ENCODE data around the gene IGFBP5. TPM values are rescaled to one million over a fixed set of nuclear protein-coding genes. Genes with fewer than 3 reads are reported as not detected.

Gene IGFBP5
- total RNA-seq, 4 donors from 2014 or later, result 284 to 2,528 (median 672) TPM

DNA sequence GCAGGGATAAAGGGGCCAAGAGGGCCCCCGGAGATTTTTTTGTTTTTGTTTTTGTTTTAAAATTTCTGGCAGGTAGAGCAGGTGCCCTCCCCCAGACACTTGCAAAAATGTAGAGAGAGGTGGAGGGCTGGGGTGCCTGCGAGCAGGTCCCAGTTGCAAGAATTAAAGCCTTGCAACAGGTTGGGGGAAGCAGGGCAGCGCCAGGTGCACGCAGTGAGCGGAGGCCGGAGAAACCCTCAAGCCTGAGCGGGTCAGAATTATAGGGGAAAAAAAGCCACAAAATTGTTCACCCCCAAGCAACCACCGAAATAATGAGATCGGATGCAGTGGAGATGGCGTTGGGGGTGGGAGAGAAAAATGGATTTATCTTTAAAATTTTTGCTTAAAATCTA, 527 bp downstream of the IGFBP5 start:
- TF ChIP-seq, protein P1, sequence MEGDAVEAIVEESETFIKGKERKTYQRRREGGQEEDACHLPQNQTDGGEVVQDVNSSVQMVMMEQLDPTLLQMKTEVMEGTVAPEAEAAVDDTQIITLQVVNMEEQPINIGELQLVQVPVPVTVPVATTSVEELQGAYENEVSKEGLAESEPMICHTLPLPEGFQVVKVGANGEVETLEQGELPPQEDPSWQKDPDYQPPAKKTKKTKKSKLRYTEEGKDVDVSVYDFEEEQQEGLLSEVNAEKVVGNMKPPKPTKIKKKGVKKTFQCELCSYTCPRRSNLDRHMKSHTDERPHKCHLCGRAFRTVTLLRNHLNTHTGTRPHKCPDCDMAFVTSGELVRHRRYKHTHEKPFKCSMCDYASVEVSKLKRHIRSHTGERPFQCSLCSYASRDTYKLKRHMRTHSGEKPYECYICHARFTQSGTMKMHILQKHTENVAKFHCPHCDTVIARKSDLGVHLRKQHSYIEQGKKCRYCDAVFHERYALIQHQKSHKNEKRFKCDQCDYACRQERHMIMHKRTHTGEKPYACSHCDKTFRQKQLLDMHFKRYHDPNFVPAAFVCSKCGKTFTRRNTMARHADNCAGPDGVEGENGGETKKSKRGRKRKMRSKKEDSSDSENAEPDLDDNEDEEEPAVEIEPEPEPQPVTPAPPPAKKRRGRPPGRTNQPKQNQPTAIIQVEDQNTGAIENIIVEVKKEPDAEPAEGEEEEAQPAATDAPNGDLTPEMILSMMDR (IDR thresholded peaks at IDR 0.05), result no peak
- ATAC-seq (ENCODE audit: low FRiP score) (no peak), DNase-seq (ENCODE audit: low spot score) (no peak)

DNA sequence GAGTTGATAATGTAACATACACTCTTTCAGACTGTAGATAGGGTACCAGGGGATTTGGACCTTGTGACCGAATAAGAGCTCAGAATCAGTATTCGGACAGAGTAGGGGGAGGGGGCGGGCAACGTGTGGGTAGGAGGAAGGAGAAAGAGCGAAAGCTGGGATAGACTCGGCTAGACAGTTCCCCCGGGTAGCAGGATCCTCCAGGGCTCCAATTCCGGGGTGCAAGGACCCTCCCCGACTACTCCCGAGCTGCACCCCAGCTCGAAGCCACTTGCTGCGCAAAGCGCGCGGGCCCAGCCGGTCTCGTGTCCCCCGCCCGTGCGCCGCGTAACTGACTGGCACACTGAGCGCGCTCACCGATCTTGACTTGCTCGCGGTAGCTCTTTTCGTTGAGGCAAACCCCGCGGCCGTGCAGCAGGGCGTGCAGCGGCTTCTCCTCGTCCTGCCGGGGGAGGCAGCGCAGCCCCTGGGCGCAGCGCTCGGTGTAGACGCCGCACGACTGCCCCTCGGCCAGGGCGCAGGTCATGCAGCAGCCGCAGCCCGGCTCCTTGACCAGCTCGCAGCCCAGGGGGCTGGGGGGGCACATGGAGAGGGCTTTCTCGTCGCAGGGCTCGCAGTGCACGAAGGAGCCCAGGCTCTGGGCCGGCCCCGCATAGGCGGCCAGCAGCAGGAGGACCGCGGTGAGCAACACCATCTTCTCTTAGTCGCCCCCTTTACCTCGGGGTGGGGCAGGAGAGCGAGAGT, 1.1 kb downstream of the IGFBP5 start:
- no peak for DNase-seq (ENCODE audit: low spot score)
- TF ChIP-seq, protein P1 (IDR thresholded peaks at IDR 0.05), result no peak
- ATAC-seq (ENCODE audit: low FRiP score), result no peak

DNA sequence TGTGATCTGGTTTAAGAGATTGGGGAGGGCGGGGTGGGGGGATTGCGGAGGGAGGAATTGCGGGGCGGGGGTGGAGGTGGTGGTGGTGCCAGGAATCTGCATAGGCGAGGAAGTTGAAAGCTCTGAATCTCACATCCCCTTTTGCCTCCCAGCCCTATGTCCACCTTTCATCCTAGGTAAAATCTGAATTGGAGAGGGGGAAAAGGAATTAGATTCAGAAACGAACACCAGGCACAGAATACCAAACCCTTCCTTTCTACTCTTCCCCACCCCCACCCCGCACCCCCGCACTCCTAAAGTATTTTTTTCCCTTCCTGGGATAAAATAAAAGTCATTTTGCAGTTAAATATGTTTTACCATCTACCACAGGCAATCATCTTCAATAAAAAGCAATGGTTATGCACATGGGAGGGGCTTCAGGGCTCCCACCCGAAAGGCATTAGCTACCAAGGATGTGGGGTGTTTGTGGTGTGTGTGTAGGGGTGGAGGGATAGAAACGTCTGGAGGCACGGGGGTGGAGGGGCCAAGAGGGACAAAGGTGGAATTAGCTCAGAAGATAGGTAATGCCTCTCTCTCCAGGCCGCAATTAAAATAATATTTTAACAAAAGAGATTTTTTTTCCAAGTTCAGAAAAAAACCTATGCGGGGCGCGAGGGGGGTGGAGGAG, 1.8 kb downstream of the IGFBP5 start:
- DNase-seq (ENCODE audit: low spot score), result no peak

DNA sequence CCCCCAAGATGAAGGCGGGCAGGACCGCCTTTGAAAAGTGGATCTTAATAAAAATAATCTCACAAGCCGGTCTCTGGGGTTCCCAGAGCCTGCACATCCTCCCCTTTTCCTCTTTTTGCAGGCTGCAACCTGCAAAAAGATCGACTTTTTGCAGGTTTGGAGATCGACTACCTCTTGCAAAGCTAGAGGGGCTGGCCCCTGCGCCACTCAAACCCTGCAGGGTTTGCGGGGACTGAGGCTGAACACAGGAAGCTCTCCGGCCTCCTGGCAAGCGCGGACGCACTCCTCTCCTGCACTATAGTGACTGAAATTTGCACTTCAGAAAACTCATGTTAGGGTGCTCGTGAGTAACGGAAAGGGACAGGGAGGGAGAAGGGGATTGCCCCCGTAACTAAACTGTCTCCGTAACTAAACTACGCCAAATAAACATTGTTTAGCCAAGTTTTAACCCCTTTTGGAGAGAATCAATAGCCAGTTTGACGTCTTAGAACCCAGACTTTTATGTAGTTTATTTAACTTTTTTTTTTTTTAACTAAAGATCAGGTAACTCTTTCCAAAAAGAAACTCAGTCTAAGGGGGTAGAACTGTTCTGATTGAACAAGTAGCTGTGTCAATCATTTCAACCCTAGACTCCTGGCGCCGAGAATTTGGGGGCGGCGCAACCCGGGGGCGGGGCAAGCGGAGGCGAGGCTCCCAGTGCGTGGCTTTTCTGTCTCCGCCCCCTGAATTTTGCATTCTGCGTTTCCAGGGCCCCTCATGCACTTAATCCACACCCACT, 2.5 kb downstream of the IGFBP5 start:
- ATAC-seq (ENCODE audit: low FRiP score) (peak; percentile 15), DNase-seq (ENCODE audit: low spot score) (no peak)
- TF ChIP-seq, protein P1 (IDR thresholded peaks at IDR 0.05), result no peak

More for the DNA sequence above, 1.8 kb downstream of the IGFBP5 start:
- TF ChIP-seq, protein P1 (IDR thresholded peaks at IDR 0.05), result no peak
- ATAC-seq (ENCODE audit: low FRiP score), result no peak

DNA sequence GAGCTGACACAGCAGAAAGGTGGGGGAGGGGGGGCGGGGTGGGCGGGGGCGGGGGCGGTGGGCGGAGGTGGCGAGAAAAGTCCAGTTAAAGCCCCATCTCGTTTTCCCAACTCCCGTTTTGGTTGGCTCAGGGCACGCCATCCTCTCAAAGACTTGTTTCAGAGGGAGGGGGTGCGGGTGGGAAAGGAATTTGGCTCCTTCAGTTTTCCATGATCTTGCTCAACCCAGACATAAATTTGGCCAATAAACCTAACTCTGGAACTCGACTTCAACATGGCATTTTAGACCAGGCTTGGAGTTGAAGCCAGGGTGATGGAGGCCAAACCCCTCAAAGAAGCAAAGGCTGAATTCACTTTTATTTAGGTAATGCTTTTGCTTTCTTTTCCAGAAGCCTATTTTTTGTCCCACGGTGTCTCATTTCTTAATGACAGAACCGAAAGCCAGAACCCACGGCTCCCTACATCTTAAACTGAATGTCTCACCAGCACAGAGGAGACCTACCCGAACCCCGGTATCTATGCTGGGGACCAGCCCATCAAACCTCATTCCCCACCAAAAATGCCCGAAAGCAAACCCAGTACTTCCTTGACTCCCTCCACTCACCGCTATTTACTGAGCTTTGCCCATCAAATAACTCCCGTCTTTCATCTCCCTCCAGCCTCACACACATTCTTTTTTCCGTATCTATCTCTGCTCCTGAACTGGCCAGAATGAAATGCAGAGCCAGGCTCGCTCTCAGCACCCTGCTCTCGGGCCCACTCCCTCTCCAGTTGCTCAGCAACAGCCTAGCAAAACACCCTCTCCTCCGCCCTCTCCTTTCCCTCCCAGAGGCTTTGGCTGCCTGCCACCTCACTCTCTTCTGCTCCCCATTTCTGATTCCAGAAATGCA, 4.3 kb downstream of the IGFBP5 start:
- no peak for DNase-seq (ENCODE audit: low spot score)
- TF ChIP-seq, protein P1 (IDR thresholded peaks at IDR 0.05), result no peak
- peak; percentile 49 for ATAC-seq (ENCODE audit: low FRiP score)

DNA sequence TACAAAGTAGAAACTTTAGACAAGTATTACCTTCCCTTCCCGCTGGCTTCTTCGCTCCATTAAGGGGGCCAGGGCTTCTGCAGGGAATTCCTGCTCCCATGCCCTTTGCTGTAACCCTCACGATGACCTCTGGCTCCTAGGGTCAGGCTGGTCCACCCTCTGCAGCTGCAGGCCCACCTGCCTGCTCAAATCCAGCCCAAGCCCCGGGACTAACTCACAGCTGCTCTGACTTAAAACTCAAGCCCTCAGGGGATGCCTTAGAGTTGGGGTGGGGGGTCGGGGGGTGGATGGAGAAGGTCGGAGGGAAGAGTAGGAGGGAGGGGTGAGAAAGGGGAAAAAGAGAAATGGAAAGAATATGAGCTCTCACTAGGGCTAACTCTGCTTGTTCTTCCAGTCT, 4.9 kb downstream of the IGFBP5 start:
- ATAC-seq (ENCODE audit: low FRiP score) (no peak), DNase-seq (ENCODE audit: low spot score) (no peak)
- TF ChIP-seq, protein P1 (IDR thresholded peaks at IDR 0.05), result no peak
